ENCODE measurements around the gene FBXL19.

DNA sequence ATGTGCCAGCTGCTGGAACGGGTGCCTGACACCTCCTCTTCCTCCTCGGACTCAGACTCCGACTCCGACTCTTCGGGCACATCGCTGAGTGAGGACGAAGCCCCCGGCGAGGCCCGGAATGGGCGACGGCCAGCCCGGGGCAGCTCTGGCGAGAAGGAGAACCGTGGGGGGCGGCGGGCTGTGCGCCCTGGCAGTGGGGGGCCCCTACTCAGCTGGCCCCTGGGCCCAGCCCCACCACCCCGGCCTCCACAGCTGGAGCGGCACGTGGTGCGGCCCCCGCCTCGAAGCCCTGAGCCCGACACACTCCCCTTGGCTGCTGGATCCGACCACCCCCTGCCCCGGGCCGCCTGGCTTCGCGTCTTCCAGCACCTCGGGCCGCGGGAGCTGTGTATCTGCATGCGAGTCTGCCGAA is 6.8 kb downstream of the FBXL19 start:
- TF ChIP-seq, protein P1, sequence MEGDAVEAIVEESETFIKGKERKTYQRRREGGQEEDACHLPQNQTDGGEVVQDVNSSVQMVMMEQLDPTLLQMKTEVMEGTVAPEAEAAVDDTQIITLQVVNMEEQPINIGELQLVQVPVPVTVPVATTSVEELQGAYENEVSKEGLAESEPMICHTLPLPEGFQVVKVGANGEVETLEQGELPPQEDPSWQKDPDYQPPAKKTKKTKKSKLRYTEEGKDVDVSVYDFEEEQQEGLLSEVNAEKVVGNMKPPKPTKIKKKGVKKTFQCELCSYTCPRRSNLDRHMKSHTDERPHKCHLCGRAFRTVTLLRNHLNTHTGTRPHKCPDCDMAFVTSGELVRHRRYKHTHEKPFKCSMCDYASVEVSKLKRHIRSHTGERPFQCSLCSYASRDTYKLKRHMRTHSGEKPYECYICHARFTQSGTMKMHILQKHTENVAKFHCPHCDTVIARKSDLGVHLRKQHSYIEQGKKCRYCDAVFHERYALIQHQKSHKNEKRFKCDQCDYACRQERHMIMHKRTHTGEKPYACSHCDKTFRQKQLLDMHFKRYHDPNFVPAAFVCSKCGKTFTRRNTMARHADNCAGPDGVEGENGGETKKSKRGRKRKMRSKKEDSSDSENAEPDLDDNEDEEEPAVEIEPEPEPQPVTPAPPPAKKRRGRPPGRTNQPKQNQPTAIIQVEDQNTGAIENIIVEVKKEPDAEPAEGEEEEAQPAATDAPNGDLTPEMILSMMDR (IDR thresholded peaks at IDR 0.05) = no peak
- TF ChIP-seq POLR2A (IDR thresholded peaks at IDR 0.05) = no peak

All from body of pancreas (tissue), 4 donors.